Measurements from ENCODE around the gene ZDHHC1. TPM values are rescaled to one million over a fixed set of nuclear protein-coding genes. Genes with fewer than 3 reads are reported as not detected.

ZDHHC1 gene
- polyA plus RNA-seq (2013): 1.7 TPM in 2 replicates

GRCh38 chr16:67415872-67416793, at the start of gene ZDHHC1:
Gene ZDHHC1 (minus strand): TSS chr16:67416477. CDS start chr16:67407775, 8,702 bp downstream.
- no CpG with 5 or more reads among the region's 73 CpGs for WGBS (ENCODE audit: extremely low coverage, insufficient coverage, insufficient read length)
- Histone ChIP-seq H3K36me3 (ENCODE audit: control insufficient read depth in 1 of 2, insufficient read depth in 2 of 2, low read length in 2 of 2) (no peaks in the 10 kb centered on the region), H3K4me2 (ENCODE audit: low read length) (peak within 1 kb of the TSS; percentile 71), H2AK5ac (ENCODE audit: low read length) (no peak within 1 kb of the TSS), H2AFZ (ENCODE audit: insufficient read depth, low read length, poor library complexity) (peak within 1 kb of the TSS; percentile 100), H3K9me3 (ENCODE audit: insufficient read depth, low read depth, low read length) (no peaks in the 10 kb centered on the region), H3K4me3 (ENCODE audit: low read depth, low read length) (peak within 1 kb of the TSS; percentile 69), H3K14ac (ENCODE audit: low read length) (peak within 1 kb of the TSS; percentile 95), H2BK5ac (ENCODE audit: low read depth, low read length, poor library complexity) (peak within 1 kb of the TSS; percentile 54), H3K79me1 (ENCODE audit: low read length) (peaks cover 12% of the 10 kb centered on the region), H3K27ac (ENCODE audit: low read depth, low read length) (peak within 1 kb of the TSS; percentile 10), H3K4ac (ENCODE audit: low read depth, low read length) (peak within 1 kb of the TSS; percentile 47), H2BK12ac (ENCODE audit: low read length) (peak within 1 kb of the TSS; percentile 93), H3K79me2 (ENCODE audit: control insufficient read depth, insufficient read depth, low read length, poor library complexity) (peaks cover 4% of the 10 kb centered on the region), H4K91ac (ENCODE audit: low read depth, low read length) (peak within 1 kb of the TSS; percentile 94), H4K8ac (ENCODE audit: low read depth, low read length) (peak within 1 kb of the TSS; percentile 98), H3K18ac (ENCODE audit: low read length) (peak within 1 kb of the TSS; percentile 94), H2BK120ac (ENCODE audit: insufficient read depth, low read length, poor library complexity) (peak within 1 kb of the TSS; percentile 97), H3K27me3 (ENCODE audit: insufficient read depth, low read length) (no peaks in the 10 kb centered on the region), H3K4me1 (ENCODE audit: control insufficient read depth in 1 of 2, insufficient read depth in 2 of 2, low read length in 2 of 2) (peaks cover 10 to 12% of the 10 kb centered on the region in 2 experiments), H4K12ac (ENCODE audit: low read depth, low read length) (peak within 1 kb of the TSS; percentile 95), H3K9ac (ENCODE audit: low read length) (peak within 1 kb of the TSS; percentile 64), H3K23ac (ENCODE audit: low read length) (no peak within 1 kb of the TSS)
- peak in 1 of 2 donors; percentile 39 for DNase-seq

- no peak overlapping the region for H2BK12ac ChIP-seq (ENCODE audit: low read length)
- H3K4ac ChIP-seq (ENCODE audit: low read depth, low read length): no peak overlapping the region
- no peak overlapping the region for H2AFZ ChIP-seq (ENCODE audit: insufficient read depth, low read length, poor library complexity)
- no peak overlapping the region for H3K4me3 ChIP-seq (ENCODE audit: low read depth, low read length)
- H2BK120ac ChIP-seq (ENCODE audit: insufficient read depth, low read length, poor library complexity): no peak overlapping the region
- no peaks in the 10 kb centered on the region for H3K79me2 ChIP-seq (ENCODE audit: control insufficient read depth, insufficient read depth, low read length, poor library complexity)
- no peak overlapping the region for H2BK5ac ChIP-seq (ENCODE audit: low read depth, low read length, poor library complexity)
- H3K79me1 ChIP-seq (ENCODE audit: low read length): no peaks in the 10 kb centered on the region
- H3K36me3 ChIP-seq (ENCODE audit: control insufficient read depth in 1 of 2, insufficient read depth in 2 of 2, low read length in 2 of 2): peaks cover 13 to 19% of the 10 kb centered on the region in 2 experiments
- H3K23ac ChIP-seq (ENCODE audit: low read length): no peak overlapping the region
- no peak overlapping the region for H3K18ac ChIP-seq (ENCODE audit: low read length)
- no peak overlapping the region for H4K91ac ChIP-seq (ENCODE audit: low read depth, low read length)
- H3K14ac ChIP-seq (ENCODE audit: low read length): no peak overlapping the region
- H3K27ac ChIP-seq (ENCODE audit: low read depth, low read length): no peak overlapping the region
- no peak for DNase-seq
- no CpG with 5 or more reads among the region's 2 CpGs for WGBS (ENCODE audit: extremely low coverage, insufficient coverage, insufficient read length)
- H4K12ac ChIP-seq (ENCODE audit: low read depth, low read length): no peak overlapping the region
- peaks cover 3 to 4% of the 10 kb centered on the region in 2 experiments for H3K4me1 ChIP-seq (ENCODE audit: control insufficient read depth in 1 of 2, insufficient read depth in 2 of 2, low read length in 2 of 2)
- H3K4me2 ChIP-seq (ENCODE audit: low read length): no peak overlapping the region
- H2AK5ac ChIP-seq (ENCODE audit: low read length): no peak overlapping the region
- H3K9me3 ChIP-seq (ENCODE audit: insufficient read depth, low read depth, low read length): no peaks in the 10 kb centered on the region
- peak overlapping the region; percentile 15 for H3K9ac ChIP-seq (ENCODE audit: low read length)
- H3K27me3 ChIP-seq (ENCODE audit: insufficient read depth, low read length): no peaks in the 10 kb centered on the region
- no peak overlapping the region for H4K8ac ChIP-seq (ENCODE audit: low read depth, low read length)
These were observed 48.3 kb upstream of the ZDHHC1 start for GRCh38 chr16:67464565-67464964.

- no CpG with 5 or more reads among the region's 4 CpGs for WGBS (ENCODE audit: extremely low coverage, insufficient coverage, insufficient read length)
- no peak for DNase-seq
- Histone ChIP-seq H3K79me2 (ENCODE audit: control insufficient read depth, insufficient read depth, low read length, poor library complexity) (no peaks in the 10 kb centered on the region), H2AFZ (ENCODE audit: insufficient read depth, low read length, poor library complexity) (no peak overlapping the region), H3K18ac (ENCODE audit: low read length) (no peak overlapping the region), H4K91ac (ENCODE audit: low read depth, low read length) (no peak overlapping the region), H2AK5ac (ENCODE audit: low read length) (no peak overlapping the region), H4K12ac (ENCODE audit: low read depth, low read length) (no peak overlapping the region), H3K9ac (ENCODE audit: low read length) (no peak overlapping the region), H3K79me1 (ENCODE audit: low read length) (no peaks in the 10 kb centered on the region), H3K4ac (ENCODE audit: low read depth, low read length) (no peak overlapping the region), H3K23ac (ENCODE audit: low read length) (no peak overlapping the region), H3K36me3 (ENCODE audit: control insufficient read depth in 1 of 2, insufficient read depth in 2 of 2, low read length in 2 of 2) (peaks cover 13 to 19% of the 10 kb centered on the region in 2 experiments), H3K4me1 (ENCODE audit: control insufficient read depth in 1 of 2, insufficient read depth in 2 of 2, low read length in 2 of 2) (peaks cover 3 to 4% of the 10 kb centered on the region in 2 experiments), H3K9me3 (ENCODE audit: insufficient read depth, low read depth, low read length) (no peaks in the 10 kb centered on the region), H3K27me3 (ENCODE audit: insufficient read depth, low read length) (no peaks in the 10 kb centered on the region), H3K14ac (ENCODE audit: low read length) (no peak overlapping the region), H2BK5ac (ENCODE audit: low read depth, low read length, poor library complexity) (no peak overlapping the region), H3K4me3 (ENCODE audit: low read depth, low read length) (no peak overlapping the region), H3K4me2 (ENCODE audit: low read length) (no peak overlapping the region), H2BK120ac (ENCODE audit: insufficient read depth, low read length, poor library complexity) (no peak overlapping the region), H2BK12ac (ENCODE audit: low read length) (no peak overlapping the region), H3K27ac (ENCODE audit: low read depth, low read length) (no peak overlapping the region), H4K8ac (ENCODE audit: low read depth, low read length) (no peak overlapping the region)
These were observed 47.4 kb upstream of the ZDHHC1 start for GRCh38 chr16:67463691-67464090.

GRCh38 chr16:67463059-67463458, 46.8 kb upstream of the ZDHHC1 start:
- H2AK5ac ChIP-seq (ENCODE audit: low read length): no peak overlapping the region

More at GRCh38 chr16:67463059-67463458, 46.8 kb upstream of the ZDHHC1 start:
- Histone ChIP-seq H2BK12ac (ENCODE audit: low read length) (no peak overlapping the region), H3K9me3 (ENCODE audit: insufficient read depth, low read depth, low read length) (no peaks in the 10 kb centered on the region), H4K12ac (ENCODE audit: low read depth, low read length) (no peak overlapping the region), H3K18ac (ENCODE audit: low read length) (no peak overlapping the region), H3K27ac (ENCODE audit: low read depth, low read length) (no peak overlapping the region), H3K4me3 (ENCODE audit: low read depth, low read length) (no peak overlapping the region), H3K27me3 (ENCODE audit: insufficient read depth, low read length) (no peaks in the 10 kb centered on the region), H3K23ac (ENCODE audit: low read length) (no peak overlapping the region), H3K14ac (ENCODE audit: low read length) (no peak overlapping the region), H3K79me2 (ENCODE audit: control insufficient read depth, insufficient read depth, low read length, poor library complexity) (no peaks in the 10 kb centered on the region), H2AFZ (ENCODE audit: insufficient read depth, low read length, poor library complexity) (no peak overlapping the region), H3K79me1 (ENCODE audit: low read length) (no peaks in the 10 kb centered on the region), H3K4ac (ENCODE audit: low read depth, low read length) (no peak overlapping the region), H3K9ac (ENCODE audit: low read length) (no peak overlapping the region), H4K8ac (ENCODE audit: low read depth, low read length) (no peak overlapping the region), H3K4me1 (ENCODE audit: control insufficient read depth in 1 of 2, insufficient read depth in 2 of 2, low read length in 2 of 2) (peaks cover 3 to 4% of the 10 kb centered on the region in 2 experiments), H3K36me3 (ENCODE audit: control insufficient read depth in 1 of 2, insufficient read depth in 2 of 2, low read length in 2 of 2) (peaks cover 13 to 19% of the 10 kb centered on the region in 2 experiments), H3K4me2 (ENCODE audit: low read length) (no peak overlapping the region), H2BK5ac (ENCODE audit: low read depth, low read length, poor library complexity) (no peak overlapping the region), H2BK120ac (ENCODE audit: insufficient read depth, low read length, poor library complexity) (no peak overlapping the region), H4K91ac (ENCODE audit: low read depth, low read length) (no peak overlapping the region)
- no peak for DNase-seq
- WGBS (ENCODE audit: extremely low coverage, insufficient coverage, insufficient read length): no CpG with 5 or more reads among the region's 5 CpGs
